NCI-H446 (cell line): Measurements from ENCODE around the gene PALD1.
"Not testable (repeated sequence)": the region's sequence is repeated elsewhere in the genome, so short reads cannot be mapped to it uniquely, and the experiment has no call there.

Experiments used
- DNase-seq, 2 experiments: peaks; one replicate each; lab custom pipeline; 2025; lab: John Stamatoyannopoulos, UW

The PALD1 gene

DNA sequence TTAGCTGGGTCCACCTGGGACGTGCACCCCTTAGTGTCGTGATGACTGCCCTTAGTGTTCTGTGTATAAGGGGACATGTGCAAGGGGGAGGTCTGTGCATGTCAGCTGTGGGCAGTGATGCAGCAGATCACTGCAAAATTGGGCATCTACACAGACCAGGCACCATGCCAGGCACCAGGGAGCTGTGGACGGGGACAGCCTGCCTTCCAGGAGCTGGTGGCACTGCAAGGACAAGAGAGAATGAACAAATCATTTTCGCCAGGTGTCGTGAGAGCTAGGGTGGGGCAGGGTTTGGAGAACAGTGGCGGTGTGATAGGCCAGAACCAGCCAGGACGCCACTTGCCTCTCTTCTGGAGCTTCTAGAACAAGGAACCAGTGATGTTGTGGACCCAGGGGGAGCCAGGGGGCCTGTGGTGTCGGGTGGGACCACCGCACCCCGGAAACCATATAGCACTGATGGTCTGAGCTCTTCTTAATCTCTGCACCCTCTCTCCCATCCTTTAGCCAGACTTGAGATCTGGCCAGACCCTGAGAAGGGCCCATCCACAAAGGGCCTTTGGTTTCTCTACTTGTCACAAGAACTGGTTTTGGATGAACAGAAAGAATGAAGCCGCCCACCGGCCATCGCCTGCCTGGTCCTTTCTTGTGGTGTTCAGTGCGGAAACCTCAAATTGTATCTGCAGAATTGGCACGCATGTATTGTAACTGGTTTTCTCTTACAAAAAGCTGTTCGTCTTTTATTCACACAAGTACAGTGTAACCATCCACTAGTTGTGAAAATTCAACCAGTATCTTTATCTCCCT lies 93.3 kb downstream of the PALD1 start:
- DNase-seq, result no peak

GRCh38 chr10:70573599-70574506 lies 95.3 kb downstream of the PALD1 start:
- DNase-seq, result no peak

- DNase-seq, result no peak
Observed at GRCh38 chr10:70575486-70575873, 96.9 kb downstream of the PALD1 start.

GRCh38 chr10:70575874-70576802 lies 97.6 kb downstream of the PALD1 start:
- no peak for DNase-seq

- DNase-seq, result no peak
Observed at GRCh38 chr10:70576803-70577517, 98.4 kb downstream of the PALD1 start.

- no peak for DNase-seq
Observed at GRCh38 chr10:70578371-70578947, 99.9 kb downstream of the PALD1 start.

DNA sequence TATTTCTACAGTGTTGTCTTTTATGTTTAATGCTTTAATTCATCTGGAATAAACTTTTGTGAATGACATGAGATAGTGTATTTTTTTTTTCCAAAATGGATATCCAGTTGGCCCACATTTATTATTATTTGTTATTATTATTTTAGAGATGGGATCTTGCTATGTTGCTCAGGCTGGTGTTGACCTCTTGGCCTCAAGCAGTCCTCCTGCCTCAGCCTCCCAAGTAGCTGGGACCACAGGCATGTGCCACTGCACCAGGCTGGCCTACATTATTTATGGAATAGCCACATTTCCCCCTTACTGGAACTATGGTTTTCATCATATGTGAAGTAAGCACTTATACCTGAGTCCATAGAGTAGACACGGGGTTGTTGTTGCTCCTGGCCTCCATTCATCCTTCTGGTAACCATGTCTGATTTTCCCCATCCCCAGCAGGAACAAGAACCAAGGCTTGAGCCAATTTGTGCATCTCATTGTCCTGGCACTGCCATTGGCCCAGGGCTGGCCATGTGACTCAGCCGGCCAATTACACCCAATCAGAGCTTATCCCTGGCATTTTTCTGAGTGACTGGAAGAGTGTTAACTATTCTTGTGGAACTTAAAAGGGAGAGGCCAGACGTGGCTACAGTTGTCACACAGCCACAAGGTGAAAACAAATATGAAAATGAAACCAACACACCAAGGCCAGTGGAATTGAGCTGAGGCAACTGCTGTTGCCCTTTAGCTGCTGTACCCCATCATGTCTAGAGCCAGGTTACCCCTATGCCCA lies 100.9 kb downstream of the PALD1 start:
- DNase-seq, result no peak

DNA sequence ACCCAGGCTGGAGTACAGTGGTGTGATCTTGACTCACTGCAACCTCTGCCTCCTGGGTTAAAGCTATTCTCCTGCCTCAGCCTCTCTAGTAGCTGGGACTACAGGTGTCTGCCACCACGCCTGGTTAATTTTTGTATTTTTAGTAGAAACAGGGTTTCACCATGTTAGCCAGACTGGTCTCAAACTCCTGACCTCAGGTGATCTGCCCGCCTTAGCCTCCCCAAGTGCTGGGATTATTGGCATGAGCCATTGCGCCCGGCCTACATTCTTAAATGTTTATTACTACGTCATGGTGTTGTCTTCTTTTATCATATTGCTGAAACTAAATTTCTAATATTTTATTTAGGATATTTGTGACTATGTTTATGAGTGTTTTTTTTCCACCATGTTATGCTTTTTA lies 102.6 kb downstream of the PALD1 start:
- DNase-seq, result not testable (repeated sequence)

DNA sequence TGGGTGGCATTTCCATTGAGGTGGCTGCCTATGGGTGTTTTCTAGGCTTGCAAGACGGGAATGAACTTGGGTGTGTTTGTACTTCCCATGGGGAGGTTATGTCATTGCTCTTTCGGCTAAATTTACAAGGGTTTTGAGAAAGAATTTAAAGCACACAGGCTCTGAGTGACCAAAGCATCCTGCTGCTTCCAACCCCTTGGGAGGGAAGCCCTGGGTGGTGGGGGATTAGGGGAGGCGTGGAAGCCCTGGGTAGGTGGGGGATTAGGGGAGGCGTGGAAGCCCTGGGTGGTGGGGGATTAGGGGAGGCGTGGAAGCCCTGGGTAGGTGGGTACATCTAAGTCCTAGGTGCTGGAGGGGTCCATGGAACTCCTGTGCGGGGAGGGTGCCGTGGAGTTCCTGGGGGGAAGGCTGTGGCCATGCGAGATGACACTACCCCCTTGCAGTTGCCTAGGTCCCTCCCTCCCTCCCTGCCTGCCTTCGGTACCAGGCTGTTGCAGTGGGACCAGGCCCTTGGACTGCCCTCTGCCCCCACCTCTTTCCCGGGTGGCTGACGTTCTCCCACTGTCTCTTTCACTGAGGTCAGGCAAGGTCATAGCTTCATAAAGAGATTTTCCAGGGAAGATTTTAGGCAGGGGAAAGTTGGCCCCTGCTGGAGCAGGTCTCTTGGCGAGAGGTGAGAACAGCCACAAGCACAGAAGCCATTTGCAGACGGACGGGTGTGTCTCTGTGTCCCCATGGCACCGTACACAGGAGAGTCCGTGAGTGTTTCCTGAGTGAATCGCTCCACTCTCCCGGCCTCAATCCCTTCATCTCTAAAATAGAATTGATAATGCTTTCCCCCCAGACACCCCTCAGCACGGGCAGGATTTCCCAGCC lies 104.5 kb downstream of the PALD1 start:
- no peak for DNase-seq

- DNase-seq, result no peak
Observed at GRCh38 chr10:70583669-70584037, 105.1 kb downstream of the PALD1 start.

DNA sequence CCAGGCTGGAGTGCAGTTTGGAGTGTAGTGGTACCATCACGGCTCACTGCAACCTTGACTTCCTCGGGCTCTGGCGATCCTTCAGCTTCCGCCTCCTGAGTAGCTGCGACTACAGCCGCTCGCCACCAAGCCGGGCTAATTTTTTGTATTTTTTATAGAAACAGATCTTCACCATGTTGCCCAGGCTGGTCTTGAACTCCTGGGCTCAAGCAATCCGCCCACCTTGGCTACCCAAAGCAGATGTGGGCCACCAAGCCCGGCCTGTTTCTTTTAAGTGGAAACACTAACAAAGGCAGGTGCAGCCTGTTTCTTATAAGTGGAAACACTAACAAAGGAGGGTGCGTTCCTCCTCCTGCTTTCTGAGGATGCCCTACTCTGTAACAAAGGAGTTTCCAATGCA lies 105.8 kb downstream of the PALD1 start:
- no peak for DNase-seq

DNA sequence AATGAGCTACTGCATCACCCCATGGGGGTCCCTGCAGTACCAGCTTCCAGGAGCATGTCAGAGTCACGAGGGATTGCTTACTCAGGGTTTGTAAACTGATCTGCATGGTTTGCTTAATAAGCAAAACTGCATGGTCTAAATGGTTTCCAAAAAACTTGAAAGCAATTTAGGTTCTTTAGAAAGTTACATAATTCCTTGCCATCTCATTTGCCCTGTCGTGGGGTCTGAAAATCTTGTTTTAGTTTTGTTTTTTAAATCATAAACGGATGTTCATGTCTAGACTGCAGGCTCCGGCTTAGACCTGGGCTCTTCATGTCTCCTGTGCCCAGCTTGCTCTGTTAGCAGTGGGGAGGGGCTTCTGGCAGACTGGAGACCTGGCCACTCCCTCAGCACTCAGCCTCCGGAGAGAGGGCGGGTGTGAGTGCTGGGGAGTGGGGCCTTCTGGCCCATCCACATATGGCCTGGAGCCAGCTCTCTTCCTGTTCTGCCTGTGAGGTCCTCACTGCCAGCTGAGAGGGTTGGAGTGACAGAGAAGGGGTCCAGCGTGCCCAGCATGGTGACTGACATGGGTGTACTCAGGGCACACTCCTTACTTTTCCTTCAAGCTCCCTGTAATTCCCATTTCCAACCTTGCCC lies 106.5 kb downstream of the PALD1 start:
- DNase-seq, result peak in 1 of 2 experiments; percentile 60

GRCh38 chr10:70585578-70586169 lies 107.1 kb downstream of the PALD1 start:
- no peak for DNase-seq

GRCh38 chr10:70586348-70586930 lies 107.9 kb downstream of the PALD1 start:
- no peak for DNase-seq

DNA sequence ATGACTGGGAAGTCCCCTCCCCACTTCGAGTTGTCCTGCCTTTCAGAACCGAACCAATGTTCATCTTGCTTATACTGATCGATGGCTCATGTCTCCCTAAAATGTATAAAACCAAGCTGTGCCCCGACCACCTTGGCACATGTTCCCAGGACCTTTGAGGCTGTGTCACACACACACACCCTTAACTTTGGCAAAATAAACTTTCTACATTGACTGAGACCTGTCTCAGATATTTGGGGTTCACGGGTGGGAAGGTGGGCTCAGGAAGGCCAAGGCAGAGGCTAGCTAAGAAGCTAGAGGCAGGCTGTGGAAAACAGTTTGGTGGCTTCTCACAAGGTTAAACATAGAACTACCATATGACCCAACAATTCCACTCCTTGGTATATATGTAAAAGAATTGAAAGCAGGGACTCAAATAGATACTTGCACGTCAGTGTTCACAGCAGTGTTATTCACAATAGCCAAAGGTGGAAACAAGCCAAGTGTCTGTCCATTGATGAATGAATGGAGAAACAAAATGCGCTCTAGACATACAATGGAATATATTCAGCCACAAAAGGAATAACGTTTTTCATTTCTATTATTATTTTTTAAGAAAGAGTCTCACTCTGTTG lies 108.6 kb downstream of the PALD1 start:
- no peak for DNase-seq

GRCh38 chr10:70588255-70588654 lies 109.7 kb downstream of the PALD1 start:
- no peak for DNase-seq

GRCh38 chr10:70588859-70589570 lies 110.4 kb downstream of the PALD1 start:
- DNase-seq, result no peak
